ENCODE measurements around the gene SMPD2.

GRCh38 chr6:109478841-109479624 is 38.5 kb downstream of the SMPD2 start:
- TF ChIP-seq EZH2 (IDR thresholded peaks at IDR 0.05), result no peak
- no peak for TF ChIP-seq POLR2AphosphoS5 (IDR thresholded peaks at IDR 0.05; ENCODE audit: borderline replicate concordance, low read depth, low read length)
